HepG2 (cell line): ENCODE measurements around the gene CLPTM1. TPM values are rescaled to one million over a fixed set of nuclear protein-coding genes. Genes with fewer than 3 reads are reported as not detected.

Source experiments
- BCL6 ChIP-seq: IDR thresholded peaks from 2 replicates; pipeline ENCODE4 v1.6.1; 2016; ENCODE audit warnings: missing genetic modification reagents, missing compliant biosample characterization
- DNMT3B ChIP-seq: conservative IDR thresholded peaks from 2 replicates; pipeline ENCODE4 v1.6.1; 2016; ENCODE audit warnings: missing biosample characterization, control low read depth
- FLYWCH1 ChIP-seq: sonication (generic); formaldehyde crosslinking; IDR thresholded peaks from 2 replicates; pipeline ENCODE4 v1.8.1; 2023; ENCODE audit warnings: mild to moderate bottlenecking, missing genetic modification reagents
- GZF1 ChIP-seq: sonication (generic); formaldehyde crosslinking; IDR thresholded peaks from 2 replicates; pipeline ENCODE4 v1.5.1; 2020; ENCODE audit warnings: mild to moderate bottlenecking, missing genetic modification reagents
- HDAC1 ChIP-seq: sonication (generic); formaldehyde crosslinking; IDR thresholded peaks from 2 replicates; pipeline ENCODE4 v1.5.1; 2020; ENCODE audit warnings: mild to moderate bottlenecking, missing genetic modification reagents
- JUNB ChIP-seq: sonication (generic); formaldehyde crosslinking; IDR thresholded peaks from 2 replicates; pipeline ENCODE4 v1.8.0; 2022; ENCODE audit warnings: missing genetic modification reagents, mild to moderate bottlenecking, borderline replicate concordance
- KLF13 ChIP-seq: sonication (generic); formaldehyde crosslinking; IDR thresholded peaks from 2 replicates; pipeline ENCODE4 v1.4.0; 2020; ENCODE audit warnings: mild to moderate bottlenecking, missing genetic modification reagents
- NCOA1 ChIP-seq: sonication (generic); formaldehyde crosslinking; IDR thresholded peaks from 2 replicates; pipeline ENCODE4 v1.9.0; 2021; ENCODE audit warnings: missing genetic modification reagents
- NRL ChIP-seq: sonication (generic); formaldehyde crosslinking; IDR thresholded peaks from 2 replicates; pipeline ENCODE4 v1.5.0; 2020; ENCODE audit warnings: missing genetic modification reagents, mild to moderate bottlenecking, moderate library complexity, borderline replicate concordance
- PAX8 ChIP-seq: sonication (generic); formaldehyde crosslinking; IDR thresholded peaks from 2 replicates; pipeline ENCODE4 v1.8.0; 2022; ENCODE audit warnings: mild to moderate bottlenecking, missing genetic modification reagents, borderline replicate concordance
- POLR2A ChIP-seq, 2 experiments: IDR thresholded peaks; 2 replicates each; pipeline ENCODE4 v1.6.1; 2011; ENCODE audit warnings: low read depth in 2 of 2, low read length in 2 of 2, mild to moderate bottlenecking in 1 of 2, moderate library complexity in 1 of 2; ENCODE audit not compliant: insufficient read depth in 1 of 2
- RCOR2 ChIP-seq: IDR thresholded peaks from 2 replicates; pipeline ENCODE4 v1.6.1; 2016; ENCODE audit warnings: missing biosample characterization, missing genetic modification reagents
- RERE ChIP-seq: IDR thresholded peaks from 2 replicates; pipeline ENCODE4 v1.6.1; 2016; ENCODE audit warnings: low read depth, missing genetic modification reagents, missing compliant biosample characterization
- RNF2 ChIP-seq: fragments of 450-650 bp; conservative IDR thresholded peaks from 2 replicates; pipeline ENCODE4 v1.6.1; 2016; ENCODE audit warnings: low read depth
- SAP130 ChIP-seq: IDR thresholded peaks from 2 replicates; pipeline ENCODE4 v1.6.1; 2016; ENCODE audit warnings: low read depth
- TEAD2 ChIP-seq: sonication (generic); formaldehyde crosslinking; IDR thresholded peaks from 2 replicates; pipeline ENCODE4 v1.9.0; 2021; ENCODE audit warnings: missing genetic modification reagents
- TEAD3 ChIP-seq: optimal IDR thresholded peaks from 2 replicates; pipeline ENCODE3; 2016; ENCODE audit warnings: borderline replicate concordance
- TGIF2 ChIP-seq: IDR thresholded peaks from 2 replicates; pipeline ENCODE4 v1.6.1; 2016; ENCODE audit warnings: control low read depth, missing compliant biosample characterization
- ZNF260 ChIP-seq: sonication (generic); formaldehyde crosslinking; IDR thresholded peaks from 2 replicates; pipeline ENCODE4 v1.4.0; 2020; ENCODE audit warnings: missing genetic modification reagents, low read depth, mild to moderate bottlenecking, borderline replicate concordance
- ZNF329 ChIP-seq: sonication (generic); formaldehyde crosslinking; IDR thresholded peaks from 2 replicates; pipeline ENCODE4 v1.9.0; 2021; ENCODE audit warnings: low read depth, mild to moderate bottlenecking, missing genetic modification reagents
- ZNF367 ChIP-seq: sonication (generic); formaldehyde crosslinking; IDR thresholded peaks from 2 replicates; pipeline ENCODE4 v1.4.0; 2020; ENCODE audit warnings: missing genetic modification reagents, borderline replicate concordance
- ZNF616 ChIP-seq: sonication (generic); formaldehyde crosslinking; IDR thresholded peaks from 2 replicates; pipeline ENCODE4 v1.5.0; 2020; ENCODE audit warnings: low read depth, mild to moderate bottlenecking, missing genetic modification reagents
- ZNF839 ChIP-seq: sonication (generic); formaldehyde crosslinking; IDR thresholded peaks from 2 replicates; pipeline ENCODE4 v1.4.0; 2020; ENCODE audit warnings: missing genetic modification reagents, mild to moderate bottlenecking, borderline replicate concordance
- polyA plus RNA-seq, 8 experiments: library from polyadenylated mRNA; depleted of rRNA in 3 of 8; stranded (reverse) in 7 of 8; unstranded in 1 of 8; fragments of >200 nt; fragmentation: Illumina TruSeq in 4 of 8; extraction: Trizol in 4 of 8; gene quantifications; 2 replicates each; pipeline versions ENCODE4 v1.2.1 to v1.2.3, GENCODE V29; 2011 to 2016; ENCODE audit warnings: low read depth in 4 of 8, missing spikeins in 1 of 8, mixed read lengths in 1 of 8; ENCODE audit not compliant: insufficient read depth in 1 of 8
- total RNA-seq, 5 experiments: library from RNA; depleted of rRNA; stranded (reverse); fragments of >200 nt; fragmentation: Illumina TruSeq; extraction: Trizol; gene quantifications; 2 replicates each; pipeline ENCODE4 v1.2.3, GENCODE V29; 2016; ENCODE audit warnings: low read depth in 1 of 5
- TF ChIP-seq, protein P1 (sequence below): sonication (generic); formaldehyde crosslinking; conservative IDR thresholded peaks from 2 replicates; pipeline ENCODE4 v1.4.0; 2020; ENCODE audit warnings: missing genetic modification reagents
- TF ChIP-seq, protein P2 (sequence below): IDR thresholded peaks from 2 replicates; pipeline ENCODE4 v1.6.1; 2016; ENCODE audit warnings: mild to moderate bottlenecking

Gene CLPTM1
- total and polyA plus RNA-seq, 2 of the 13 experiments (the other 11 are each of a cell fraction or from before 2014, with no cell fraction given), result 34.9 to 42.8 TPM

- TF ChIP-seq ZNF329 (CRISPR knock-in tag), result no peak
- no peak for TF ChIP-seq TEAD2 (CRISPR knock-in tag)
- TF ChIP-seq RNF2, result no peak
- no peak for TF ChIP-seq ZNF260 (CRISPR knock-in tag)
- TF ChIP-seq, protein P1, sequence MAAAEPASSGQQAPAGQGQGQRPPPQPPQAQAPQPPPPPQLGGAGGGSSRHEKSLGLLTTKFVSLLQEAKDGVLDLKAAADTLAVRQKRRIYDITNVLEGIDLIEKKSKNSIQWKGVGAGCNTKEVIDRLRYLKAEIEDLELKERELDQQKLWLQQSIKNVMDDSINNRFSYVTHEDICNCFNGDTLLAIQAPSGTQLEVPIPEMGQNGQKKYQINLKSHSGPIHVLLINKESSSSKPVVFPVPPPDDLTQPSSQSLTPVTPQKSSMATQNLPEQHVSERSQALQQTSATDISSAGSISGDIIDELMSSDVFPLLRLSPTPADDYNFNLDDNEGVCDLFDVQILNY, result no peak
- TF ChIP-seq PAX8 (CRISPR knock-in tag), result no peak
- TF ChIP-seq, protein P2, sequence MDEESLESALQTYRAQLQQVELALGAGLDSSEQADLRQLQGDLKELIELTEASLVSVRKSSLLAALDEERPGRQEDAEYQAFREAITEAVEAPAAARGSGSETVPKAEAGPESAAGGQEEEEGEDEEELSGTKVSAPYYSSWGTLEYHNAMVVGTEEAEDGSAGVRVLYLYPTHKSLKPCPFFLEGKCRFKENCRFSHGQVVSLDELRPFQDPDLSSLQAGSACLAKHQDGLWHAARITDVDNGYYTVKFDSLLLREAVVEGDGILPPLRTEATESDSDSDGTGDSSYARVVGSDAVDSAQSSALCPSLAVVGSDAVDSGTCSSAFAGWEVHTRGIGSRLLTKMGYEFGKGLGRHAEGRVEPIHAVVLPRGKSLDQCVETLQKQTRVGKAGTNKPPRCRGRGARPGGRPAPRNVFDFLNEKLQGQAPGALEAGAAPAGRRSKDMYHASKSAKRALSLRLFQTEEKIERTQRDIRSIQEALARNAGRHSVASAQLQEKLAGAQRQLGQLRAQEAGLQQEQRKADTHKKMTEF (CRISPR knock-in tag), result peak; percentile 27; the same call in 1 of the 2 replicates
- TF ChIP-seq ZNF839 (CRISPR knock-in tag), result no peak
- TF ChIP-seq HDAC1 (CRISPR knock-in tag), result 0 out of 2 replicates have a peak, but pooled peaks have one; percentile 16
- TF ChIP-seq JUNB (CRISPR knock-in tag), result no peak
- TF ChIP-seq KLF13, result no peak
- peak; percentile 44; the same call in 1 of the 2 replicates for TF ChIP-seq BCL6 (CRISPR knock-in tag)
- TF ChIP-seq ZNF367 (CRISPR knock-in tag), result no peak
- no peak for TF ChIP-seq RERE (CRISPR knock-in tag)
- no peak for TF ChIP-seq TGIF2 (CRISPR knock-in tag)
- peak; percentile 83 for TF ChIP-seq TEAD3 (CRISPR knock-in tag)
- TF ChIP-seq GZF1 (CRISPR knock-in tag), result no peak
- no peak for TF ChIP-seq ZNF616 (CRISPR knock-in tag)
- peak; percentile 53 for TF ChIP-seq SAP130 (CRISPR knock-in tag)
- no peak for TF ChIP-seq FLYWCH1 (CRISPR knock-in tag)
- no peak for TF ChIP-seq NRL (CRISPR knock-in tag)
- TF ChIP-seq POLR2A (IDR thresholded peaks at IDR 0.05; ENCODE audit: insufficient read depth in 1 of 2, low read depth in 2 of 2, low read length in 2 of 2), result no peak
- no peak for TF ChIP-seq NCOA1 (CRISPR knock-in tag)
- TF ChIP-seq DNMT3B, result no peak
- peak; percentile 58; the same call in 1 of the 2 replicates for TF ChIP-seq RCOR2 (CRISPR knock-in tag)
These were observed 15.5 kb upstream of the CLPTM1 start (continued) for GRCh38 chr19:44939668-44940067.
